Putamen (tissue), 1 donor: ENCODE results near the gene PEX11A.

Experiments
- DNase-seq: peaks from one replicate; pipeline ENCODE4 v3.0.0-alpha.2; 2016; ENCODE audit warnings: low spot score

Gene PEX11A

GRCh38 chr15:89675606-89676005 is 14.9 kb downstream of the PEX11A start:
- no peak for DNase-seq

DNA sequence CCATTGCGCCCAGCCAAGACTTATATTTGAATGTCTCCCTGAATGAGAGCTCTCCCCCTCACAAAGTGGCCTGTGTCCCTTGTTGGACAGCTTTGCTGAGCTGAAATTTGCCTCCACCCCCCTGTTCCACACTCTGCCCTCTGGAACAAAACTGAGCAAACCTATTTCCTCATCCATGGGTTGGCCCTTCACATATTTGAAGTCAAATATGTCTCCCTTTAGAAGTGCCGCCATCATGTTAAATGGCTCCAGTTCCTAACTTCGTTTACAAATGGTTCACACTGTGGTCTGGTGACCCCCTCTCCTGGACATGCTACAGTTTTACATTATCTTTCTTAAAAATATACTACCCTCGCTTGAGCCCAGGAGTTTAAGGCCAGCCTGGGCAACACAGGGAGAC is 16.0 kb downstream of the PEX11A start:
- DNase-seq, result no peak

DNA sequence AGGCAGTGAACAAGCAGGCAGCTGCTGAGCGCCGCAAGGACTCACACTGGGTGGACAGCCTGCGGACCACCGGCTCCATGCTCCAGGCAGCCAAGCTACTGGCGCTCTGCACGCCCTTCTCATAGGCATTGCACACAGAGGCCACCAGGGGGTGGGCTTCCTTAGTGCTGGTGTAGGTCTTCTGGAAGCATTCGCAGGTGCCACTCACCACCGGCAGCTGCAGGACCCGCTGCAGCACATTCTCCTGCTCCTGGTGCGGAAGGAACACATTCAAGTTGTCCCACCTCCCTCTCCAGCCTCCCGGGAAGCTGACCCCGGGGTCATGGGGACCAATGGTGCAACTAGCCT is 17.4 kb downstream of the PEX11A start:
- DNase-seq, result no peak

GRCh38 chr15:89672221-89673164 is 18.1 kb downstream of the PEX11A start:
- no peak for DNase-seq

- DNase-seq, result no peak
Observed at GRCh38 chr15:89671687-89672086, 18.9 kb downstream of the PEX11A start.

GRCh38 chr15:89670971-89671560 is 19.5 kb downstream of the PEX11A start:
- no peak for DNase-seq

DNA sequence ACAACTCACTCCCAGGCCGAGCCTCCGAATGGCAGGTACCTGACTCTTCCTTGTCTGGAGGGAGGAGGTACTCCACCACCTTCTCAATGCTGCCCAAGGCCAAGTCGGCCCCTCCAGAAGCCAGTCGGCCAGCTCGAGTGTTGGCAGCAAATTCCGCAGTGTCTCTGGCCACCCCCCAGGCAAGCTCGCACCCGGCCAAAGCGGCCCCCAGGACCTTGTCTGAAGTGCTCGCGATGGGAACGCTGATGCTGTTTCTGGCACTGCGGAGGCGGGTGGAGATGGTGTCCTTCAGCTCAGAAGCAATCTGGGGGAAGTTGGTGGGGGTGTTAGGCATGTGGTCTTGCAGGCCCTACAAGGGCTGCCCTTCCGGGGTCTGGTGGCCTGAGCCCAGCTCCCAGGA is 20.6 kb downstream of the PEX11A start:
- DNase-seq, result no peak

DNA sequence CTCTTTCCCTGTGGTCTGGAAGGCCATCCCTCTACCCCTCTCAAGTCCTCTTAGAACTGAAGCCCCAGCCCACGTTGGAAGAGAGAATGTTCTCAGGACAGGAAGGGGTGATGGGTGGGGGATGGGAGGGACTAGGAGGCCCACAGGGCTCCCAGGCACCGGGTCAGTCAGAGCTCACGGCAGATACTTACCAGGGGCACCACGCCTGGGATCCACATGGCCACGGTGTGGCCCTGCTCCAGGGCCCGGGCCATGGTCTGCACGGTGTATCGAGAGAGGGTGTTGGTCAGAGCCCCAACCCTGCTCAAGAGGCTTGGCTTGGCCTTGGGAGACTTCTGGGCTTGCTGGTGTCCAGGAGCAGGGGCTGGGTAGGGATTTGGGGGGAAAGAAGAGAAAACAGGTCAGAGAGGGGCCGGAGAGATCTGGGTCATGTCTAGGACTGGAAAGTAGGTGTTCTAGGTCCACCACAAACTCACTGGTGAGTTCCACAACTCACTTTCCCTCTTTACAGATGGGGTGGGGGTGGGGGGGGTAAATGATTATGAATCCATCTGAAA is 21.2 kb downstream of the PEX11A start:
- DNase-seq, result no peak

DNA sequence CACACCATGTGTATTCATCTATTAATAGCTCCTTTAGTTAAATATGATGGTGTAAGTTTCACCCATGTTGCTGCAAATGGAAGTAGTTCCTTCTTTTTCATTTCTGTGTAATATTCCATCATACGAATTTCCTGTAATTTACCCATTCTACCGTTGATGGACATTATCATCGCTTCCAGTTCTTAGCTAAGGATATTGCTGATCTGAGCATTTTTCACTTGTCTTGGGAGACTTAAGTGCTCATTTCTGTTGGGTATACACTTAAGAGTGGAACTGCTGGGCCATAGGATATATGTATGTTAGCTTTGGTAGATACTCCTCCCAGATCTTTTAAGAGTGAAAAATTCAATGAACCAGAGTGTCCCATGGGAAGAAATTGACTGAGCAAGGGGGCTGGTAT is 22.4 kb downstream of the PEX11A start:
- no peak for DNase-seq

- DNase-seq, result no peak
Observed at GRCh38 chr15:89667706-89667960, 22.9 kb downstream of the PEX11A start.

DNA sequence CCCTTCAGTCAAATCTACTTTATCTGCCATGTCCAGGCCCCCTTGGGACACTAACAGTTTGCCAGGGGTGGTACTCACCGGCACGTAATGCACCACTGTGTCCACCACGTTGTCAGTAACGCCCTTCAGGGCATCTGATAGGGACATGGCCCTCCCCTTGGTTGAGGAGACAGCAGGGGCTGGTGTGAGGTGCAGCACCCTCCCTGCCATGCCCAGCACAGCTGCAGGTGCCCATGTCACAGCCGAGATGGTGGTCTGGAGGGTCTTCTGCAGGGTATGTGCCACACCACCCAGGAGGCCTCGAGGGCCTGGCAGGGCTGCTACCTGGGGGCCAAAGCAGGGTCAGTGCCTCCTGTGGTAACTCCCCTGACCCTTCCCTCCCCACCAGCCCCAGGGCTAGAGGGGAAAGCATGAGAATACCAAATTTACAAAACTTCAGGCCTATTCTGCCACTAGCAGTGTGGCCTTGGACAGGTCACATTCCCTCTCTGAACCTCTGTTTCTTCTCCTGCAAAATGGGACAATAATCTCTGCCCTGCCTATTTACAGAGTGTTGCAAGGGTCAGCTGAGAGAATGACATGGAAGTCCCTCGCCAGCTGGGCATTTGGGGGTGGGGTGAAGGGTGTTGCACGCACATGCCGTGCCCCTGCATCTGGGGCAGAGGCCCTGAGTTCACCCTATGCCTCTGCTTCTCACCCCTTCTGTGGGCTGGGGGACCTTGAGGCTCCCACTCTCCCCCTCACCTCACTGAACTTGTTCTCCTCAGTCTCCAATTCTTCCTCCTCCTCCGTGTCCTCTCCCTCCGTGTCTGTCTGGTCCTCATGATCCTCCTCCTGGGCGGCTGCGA is 23.5 kb downstream of the PEX11A start:
- DNase-seq, result no peak

- no peak for DNase-seq
Observed at GRCh38 chr15:89666184-89666857, 24.2 kb downstream of the PEX11A start.

DNA sequence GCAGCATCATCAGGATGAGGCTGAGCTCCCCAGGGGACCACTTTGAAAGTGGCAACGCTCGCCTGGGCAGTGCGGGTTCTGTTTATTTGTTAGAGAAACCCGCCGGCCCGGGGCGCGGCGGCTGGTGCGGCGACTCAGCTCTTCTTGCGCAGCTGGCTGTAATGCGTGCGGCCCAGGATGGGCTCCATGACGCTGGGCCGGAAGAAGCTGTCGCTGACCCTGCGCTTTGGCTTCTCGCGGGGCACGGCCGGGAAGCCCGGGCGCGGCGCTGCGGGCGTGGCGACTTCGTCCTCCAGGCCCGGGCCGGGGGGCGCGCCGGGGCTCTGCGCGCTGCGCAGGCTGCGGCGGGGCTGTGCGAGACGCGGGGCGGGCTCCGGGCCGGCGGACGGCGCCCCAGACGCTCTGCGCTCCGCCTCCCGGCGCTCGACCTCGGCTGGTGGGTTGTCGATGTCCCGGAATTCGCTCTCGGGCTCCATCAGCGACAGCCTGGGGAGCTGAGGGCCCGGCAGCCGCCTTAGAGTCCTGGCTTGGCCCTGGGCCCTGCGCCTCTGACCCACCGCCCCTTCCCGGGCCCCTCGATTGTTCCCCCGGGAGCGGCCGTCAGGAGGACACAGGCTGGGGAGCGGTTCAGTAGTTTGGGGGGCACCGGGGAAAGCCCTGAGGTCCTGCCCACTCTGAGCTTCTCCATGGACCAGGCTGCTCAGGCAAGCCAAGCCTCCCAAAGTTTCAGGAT is 24.9 kb downstream of the PEX11A start:
- DNase-seq, result no peak

DNA sequence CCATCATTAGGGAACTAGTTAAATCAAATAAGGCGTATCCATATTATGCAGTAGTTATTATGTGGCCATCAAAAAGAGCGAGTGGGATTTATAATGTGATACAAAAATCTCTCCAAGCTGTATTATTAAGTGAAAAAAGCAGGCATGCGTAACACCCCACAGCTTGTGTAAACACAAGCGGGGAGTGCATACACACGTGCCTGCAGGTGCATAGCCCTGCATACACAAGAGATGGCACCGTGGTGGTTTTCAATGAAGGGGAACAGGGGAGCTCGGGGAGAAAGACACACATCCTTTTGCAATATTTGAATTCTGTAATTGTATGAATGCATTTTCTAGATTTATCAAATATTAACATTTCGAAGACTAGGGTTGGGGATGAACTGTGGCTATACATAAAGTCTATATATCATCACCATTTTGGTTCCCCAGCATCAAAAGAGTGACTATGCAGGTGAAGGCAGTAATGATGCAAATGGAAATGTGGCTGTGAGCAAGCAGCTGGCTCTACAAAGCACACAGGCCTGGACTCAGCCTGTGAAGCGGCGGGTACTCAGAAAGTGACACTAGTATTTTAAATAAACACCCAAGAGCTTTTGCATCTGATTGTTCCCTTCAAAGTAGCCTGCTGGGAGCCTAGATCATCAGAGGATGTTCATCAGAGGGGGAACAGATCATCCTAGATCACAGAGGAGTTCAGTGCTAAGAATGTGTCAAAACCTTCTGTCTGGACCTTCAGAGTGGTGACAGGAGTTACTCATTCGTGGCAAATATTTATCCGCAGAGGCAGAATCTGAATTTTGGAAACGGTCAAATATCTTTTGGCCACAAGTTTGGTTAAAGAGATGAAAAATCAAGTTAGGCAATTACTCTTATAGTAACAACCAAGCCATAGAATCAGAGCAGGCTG is 25.9 kb downstream of the PEX11A start:
- DNase-seq, result no peak

DNA sequence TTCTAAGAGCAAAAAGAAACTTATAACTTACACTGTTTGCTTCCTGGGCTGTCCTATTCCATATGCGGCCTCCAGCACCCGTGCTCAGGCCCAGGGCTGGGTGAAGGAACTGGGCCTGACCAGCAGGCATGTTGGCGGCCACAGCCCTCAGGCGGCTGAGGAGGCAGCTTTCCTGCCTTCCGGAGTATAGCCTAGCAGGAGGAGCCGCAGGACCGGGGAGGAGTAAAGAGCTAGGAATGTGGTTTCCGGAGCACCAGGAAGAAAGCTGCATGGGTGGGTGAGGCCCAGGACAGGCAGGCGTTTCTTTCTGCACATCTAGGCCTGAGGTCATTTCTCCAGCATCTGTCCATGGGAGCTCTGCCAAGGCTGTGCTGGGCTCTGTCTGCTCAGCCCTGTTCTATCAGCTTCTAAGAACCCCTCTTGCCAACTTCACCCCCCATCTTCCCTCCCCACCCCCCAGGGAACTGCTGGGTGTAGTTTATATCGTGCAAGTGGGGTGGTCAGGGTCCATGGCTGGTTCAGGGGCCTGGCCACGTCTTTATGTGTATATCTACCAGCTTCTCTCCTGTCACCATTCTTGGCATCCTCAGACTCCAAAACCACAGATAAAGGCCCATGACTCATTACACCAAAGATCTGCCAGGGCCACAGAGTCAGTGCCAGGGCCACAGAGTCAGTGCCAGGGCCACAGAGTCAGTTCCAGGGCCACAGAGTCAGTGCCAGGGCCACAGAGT is 27.5 kb downstream of the PEX11A start:
- DNase-seq, result no peak

DNA sequence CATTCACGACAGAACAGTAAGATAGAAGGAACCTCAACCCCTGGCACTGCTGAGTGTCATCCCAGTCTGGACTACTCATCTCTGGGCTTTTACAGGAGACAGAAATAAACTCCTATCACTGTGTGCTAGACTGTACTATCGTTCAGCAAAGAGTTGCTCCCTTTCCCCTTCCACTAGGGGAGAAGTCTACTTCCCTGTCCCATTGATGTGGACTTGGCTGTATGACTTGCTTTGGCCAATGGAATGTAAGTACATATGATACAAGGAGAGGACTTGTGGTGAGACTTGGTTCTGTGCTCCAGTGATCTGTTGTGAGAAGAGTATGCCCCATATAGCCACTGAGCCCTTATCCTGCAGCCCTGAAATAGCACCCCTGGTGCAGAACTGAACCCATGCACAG is 30.0 kb downstream of the PEX11A start:
- DNase-seq, result no peak

DNA sequence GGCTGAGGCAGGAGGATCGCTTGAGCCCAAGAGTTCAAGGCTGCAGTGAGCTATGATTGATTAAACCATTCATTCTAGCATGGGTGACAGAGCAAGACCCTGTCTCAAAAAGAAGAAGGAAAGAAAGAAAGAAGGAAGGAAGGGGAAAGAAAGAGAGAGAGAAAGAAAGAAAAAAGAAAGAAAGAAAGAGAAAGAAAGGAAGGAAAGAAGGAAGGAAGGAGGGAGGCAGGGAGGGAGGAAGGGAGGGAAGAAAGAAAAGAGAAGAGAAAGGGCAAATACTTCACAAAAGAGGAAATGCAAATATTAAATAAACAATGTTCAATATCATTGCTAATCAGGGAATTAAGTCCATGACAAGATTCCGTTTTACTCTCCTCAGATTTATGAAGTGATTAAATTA is 31.3 kb downstream of the PEX11A start:
- no peak for DNase-seq

DNA sequence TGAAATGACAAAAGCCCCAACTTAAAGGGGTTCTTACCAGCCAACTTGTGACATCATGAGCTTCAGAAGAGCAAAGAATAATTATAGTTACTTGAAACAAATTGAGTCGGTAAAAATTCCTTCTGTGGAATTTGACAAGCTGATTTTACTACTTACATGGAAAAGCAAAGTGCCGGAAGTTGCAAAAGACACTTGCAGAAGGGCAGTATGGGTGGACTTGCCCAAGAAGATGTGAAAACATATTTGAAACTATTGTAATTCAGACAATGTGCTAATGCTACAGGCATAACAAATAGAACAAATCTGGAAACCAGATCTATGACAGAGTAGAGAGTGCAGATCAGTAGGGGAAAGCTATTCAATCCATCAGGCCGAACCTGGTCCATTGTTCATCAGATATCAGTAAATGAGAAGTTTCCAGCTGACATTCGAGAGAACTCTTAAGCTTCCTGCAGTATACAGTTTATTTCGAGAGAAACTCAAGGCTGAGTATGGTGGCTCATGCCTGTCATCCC is 32.8 kb downstream of the PEX11A start:
- no peak for DNase-seq

DNA sequence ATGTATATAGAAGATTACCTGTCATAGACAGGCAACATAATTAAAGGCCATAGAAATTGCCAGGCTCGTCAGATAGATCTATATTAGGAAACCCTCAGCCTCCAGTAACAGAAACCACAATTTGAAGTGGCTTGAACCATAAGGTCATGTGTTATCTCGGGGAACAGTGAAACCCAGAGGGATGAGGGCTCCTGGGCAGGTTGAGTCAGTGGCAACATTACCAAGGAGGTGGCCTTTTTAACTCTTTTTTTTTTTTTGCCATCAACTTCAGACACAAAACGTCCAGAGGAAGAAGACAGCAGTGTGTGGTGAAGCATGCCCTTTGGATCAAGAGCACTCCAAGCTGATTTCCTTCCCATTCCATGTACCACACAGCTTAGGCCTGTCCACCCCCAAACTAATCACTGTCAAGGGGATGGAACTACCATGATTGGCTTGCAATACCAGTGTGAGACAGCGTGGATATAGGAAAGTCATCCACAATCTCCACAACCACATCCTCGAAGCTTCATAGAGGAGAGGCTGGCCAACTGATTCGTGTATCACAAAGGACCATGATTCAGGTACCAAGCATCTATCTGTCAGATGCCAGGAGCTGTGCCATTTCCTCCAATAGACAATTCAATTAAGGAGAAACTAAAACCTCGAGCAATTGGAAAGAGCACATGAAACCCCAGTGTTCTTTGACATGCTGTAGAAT is 34.3 kb downstream of the PEX11A start:
- DNase-seq, result no peak
